Measurements from ENCODE around the gene MIER3.

Gene MIER3

DNA sequence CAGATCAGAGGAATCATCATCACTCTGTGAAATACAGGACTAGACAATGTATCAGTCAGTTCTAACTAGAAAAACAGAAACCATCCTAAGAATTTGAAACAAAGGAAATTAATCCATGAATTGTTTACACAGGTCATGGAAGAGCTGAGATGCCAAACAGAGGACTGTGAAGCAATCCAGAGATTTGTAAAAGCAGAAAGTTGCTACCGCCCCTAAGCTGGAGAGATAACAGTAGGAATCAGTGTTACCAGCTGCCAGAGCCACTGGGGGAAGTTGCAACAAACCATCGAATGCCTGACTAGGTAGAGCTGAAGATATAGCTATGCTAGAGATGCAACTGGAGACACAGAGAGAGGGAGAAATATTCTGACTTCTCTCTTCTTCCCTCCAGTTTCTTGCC, 10.4 kb upstream of the MIER3 start:
- DNase-seq (ENCODE audit: low read depth in 1 of 2, low spot score in 1 of 2): no peak
- H3K27ac ChIP-seq (replicated peaks): no peak overlapping the region
- no peaks in the 10 kb centered on the region for H3K27me3 ChIP-seq (ENCODE audit: insufficient read depth, poor library complexity, severe bottlenecking)

DNA sequence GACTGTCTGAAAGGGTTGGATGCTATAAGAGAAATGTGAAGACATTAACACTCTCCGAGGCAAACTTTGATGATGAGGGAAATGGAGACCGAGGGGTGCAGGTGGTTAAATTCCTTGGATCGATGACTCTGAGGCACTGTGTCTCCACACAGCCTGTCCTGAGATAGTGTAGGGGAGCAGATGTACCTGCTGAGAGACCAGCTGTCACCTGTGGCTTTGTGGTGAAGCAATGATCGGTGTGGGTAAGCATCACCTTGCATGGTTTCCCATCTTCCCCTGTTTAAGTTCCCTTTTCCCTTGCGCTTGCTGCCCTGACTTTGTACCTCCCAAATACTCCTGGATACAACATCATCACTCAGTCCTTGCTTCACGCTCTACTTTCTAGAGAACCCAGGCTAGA, 9.8 kb upstream of the MIER3 start:
- DNase-seq (ENCODE audit: low read depth in 1 of 2, low spot score in 1 of 2): no peak
- Histone ChIP-seq H3K4me3 (replicated peaks; ENCODE audit: insufficient read depth, low read length) (no peak overlapping the region), H3K27me3 (ENCODE audit: insufficient read depth, poor library complexity, severe bottlenecking) (no peaks in the 10 kb centered on the region), H3K27ac (replicated peaks) (no peak overlapping the region)
- TF ChIP-seq POLR2AphosphoS5 (IDR thresholded peaks at IDR 0.05; ENCODE audit: low read depth): no peak
- no peak for TF ChIP-seq SPI1 (IDR thresholded peaks at IDR 0.05; ENCODE audit: borderline replicate concordance, low read depth)
- TF ChIP-seq, protein P1, sequence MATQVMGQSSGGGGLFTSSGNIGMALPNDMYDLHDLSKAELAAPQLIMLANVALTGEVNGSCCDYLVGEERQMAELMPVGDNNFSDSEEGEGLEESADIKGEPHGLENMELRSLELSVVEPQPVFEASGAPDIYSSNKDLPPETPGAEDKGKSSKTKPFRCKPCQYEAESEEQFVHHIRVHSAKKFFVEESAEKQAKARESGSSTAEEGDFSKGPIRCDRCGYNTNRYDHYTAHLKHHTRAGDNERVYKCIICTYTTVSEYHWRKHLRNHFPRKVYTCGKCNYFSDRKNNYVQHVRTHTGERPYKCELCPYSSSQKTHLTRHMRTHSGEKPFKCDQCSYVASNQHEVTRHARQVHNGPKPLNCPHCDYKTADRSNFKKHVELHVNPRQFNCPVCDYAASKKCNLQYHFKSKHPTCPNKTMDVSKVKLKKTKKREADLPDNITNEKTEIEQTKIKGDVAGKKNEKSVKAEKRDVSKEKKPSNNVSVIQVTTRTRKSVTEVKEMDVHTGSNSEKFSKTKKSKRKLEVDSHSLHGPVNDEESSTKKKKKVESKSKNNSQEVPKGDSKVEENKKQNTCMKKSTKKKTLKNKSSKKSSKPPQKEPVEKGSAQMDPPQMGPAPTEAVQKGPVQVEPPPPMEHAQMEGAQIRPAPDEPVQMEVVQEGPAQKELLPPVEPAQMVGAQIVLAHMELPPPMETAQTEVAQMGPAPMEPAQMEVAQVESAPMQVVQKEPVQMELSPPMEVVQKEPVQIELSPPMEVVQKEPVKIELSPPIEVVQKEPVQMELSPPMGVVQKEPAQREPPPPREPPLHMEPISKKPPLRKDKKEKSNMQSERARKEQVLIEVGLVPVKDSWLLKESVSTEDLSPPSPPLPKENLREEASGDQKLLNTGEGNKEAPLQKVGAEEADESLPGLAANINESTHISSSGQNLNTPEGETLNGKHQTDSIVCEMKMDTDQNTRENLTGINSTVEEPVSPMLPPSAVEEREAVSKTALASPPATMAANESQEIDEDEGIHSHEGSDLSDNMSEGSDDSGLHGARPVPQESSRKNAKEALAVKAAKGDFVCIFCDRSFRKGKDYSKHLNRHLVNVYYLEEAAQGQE (IDR thresholded peaks at IDR 0.05; ENCODE audit: insufficient replicate concordance, low read depth): no peak
- TF ChIP-seq GABPA (IDR thresholded peaks at IDR 0.05; ENCODE audit: low read depth): no peak
- TF ChIP-seq, protein P2, sequence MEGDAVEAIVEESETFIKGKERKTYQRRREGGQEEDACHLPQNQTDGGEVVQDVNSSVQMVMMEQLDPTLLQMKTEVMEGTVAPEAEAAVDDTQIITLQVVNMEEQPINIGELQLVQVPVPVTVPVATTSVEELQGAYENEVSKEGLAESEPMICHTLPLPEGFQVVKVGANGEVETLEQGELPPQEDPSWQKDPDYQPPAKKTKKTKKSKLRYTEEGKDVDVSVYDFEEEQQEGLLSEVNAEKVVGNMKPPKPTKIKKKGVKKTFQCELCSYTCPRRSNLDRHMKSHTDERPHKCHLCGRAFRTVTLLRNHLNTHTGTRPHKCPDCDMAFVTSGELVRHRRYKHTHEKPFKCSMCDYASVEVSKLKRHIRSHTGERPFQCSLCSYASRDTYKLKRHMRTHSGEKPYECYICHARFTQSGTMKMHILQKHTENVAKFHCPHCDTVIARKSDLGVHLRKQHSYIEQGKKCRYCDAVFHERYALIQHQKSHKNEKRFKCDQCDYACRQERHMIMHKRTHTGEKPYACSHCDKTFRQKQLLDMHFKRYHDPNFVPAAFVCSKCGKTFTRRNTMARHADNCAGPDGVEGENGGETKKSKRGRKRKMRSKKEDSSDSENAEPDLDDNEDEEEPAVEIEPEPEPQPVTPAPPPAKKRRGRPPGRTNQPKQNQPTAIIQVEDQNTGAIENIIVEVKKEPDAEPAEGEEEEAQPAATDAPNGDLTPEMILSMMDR (IDR thresholded peaks at IDR 0.05; ENCODE audit: insufficient read depth, low read length): no peak

More for the DNA sequence above, 10.4 kb upstream of the MIER3 start:
- no peak for TF ChIP-seq GABPA (IDR thresholded peaks at IDR 0.05; ENCODE audit: low read depth)
- TF ChIP-seq, protein P1 (IDR thresholded peaks at IDR 0.05; ENCODE audit: insufficient replicate concordance, low read depth): no peak
- TF ChIP-seq POLR2AphosphoS5 (IDR thresholded peaks at IDR 0.05; ENCODE audit: low read depth): no peak
- H3K4me3 ChIP-seq (replicated peaks; ENCODE audit: insufficient read depth, low read length): no peak overlapping the region

DNA sequence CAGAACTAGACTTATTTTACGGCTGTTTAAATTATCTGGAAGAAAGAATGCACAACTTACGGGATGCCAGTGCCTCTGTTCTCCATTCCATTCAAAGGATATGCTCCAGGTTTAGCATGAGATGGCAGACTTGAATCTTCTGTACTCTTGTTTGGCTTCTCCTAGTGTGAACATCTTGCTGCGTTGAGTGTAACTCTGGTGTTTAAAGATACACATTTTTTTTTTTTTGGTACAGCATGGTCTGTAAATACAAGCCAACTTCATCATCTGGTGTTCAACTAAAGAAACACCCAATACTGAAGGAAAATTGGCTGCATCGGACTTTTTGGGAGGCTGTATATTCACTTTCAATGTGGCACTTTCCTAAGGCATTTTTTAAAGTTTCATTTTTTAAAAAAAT, 7.4 kb upstream of the MIER3 start:
- no peak for DNase-seq (ENCODE audit: low read depth in 1 of 2, low spot score in 1 of 2)
- Histone ChIP-seq H3K27ac (replicated peaks) (no peak overlapping the region), H3K4me3 (replicated peaks; ENCODE audit: insufficient read depth, low read length) (no peak overlapping the region), H3K27me3 (ENCODE audit: insufficient read depth, poor library complexity, severe bottlenecking) (no peaks in the 10 kb centered on the region)
- no peak for TF ChIP-seq SPI1 (IDR thresholded peaks at IDR 0.05; ENCODE audit: borderline replicate concordance, low read depth)
- TF ChIP-seq GABPA (IDR thresholded peaks at IDR 0.05; ENCODE audit: low read depth): no peak
- TF ChIP-seq, protein P2 (IDR thresholded peaks at IDR 0.05; ENCODE audit: insufficient read depth, low read length): no peak
- TF ChIP-seq, protein P1 (IDR thresholded peaks at IDR 0.05; ENCODE audit: insufficient replicate concordance, low read depth): no peak
- no peak for TF ChIP-seq POLR2AphosphoS5 (IDR thresholded peaks at IDR 0.05; ENCODE audit: low read depth)

Measured in HL-60 (cell line).